IMR-90 (cell line): ENCODE results near the gene ABL1. TPM values are rescaled to one million over a fixed set of nuclear protein-coding genes. Genes with fewer than 3 reads are reported as not detected.

Source experiments
- ATAC-seq: fragments of 200-7000 bp; cut with Tn5 transposase; 2 replicates; pipeline ENCODE4 v1.9.1; 2020; ENCODE audit warnings: low read depth, mild to moderate bottlenecking, moderate library complexity
- BruUV-seq: library from RNA; stranded (reverse); fragments of 400-500 nt; replicated peaks from 2 replicates; lab custom pipeline; 2021; lab: Mats Ljungman, UMichigan
- CTCF ChIA-PET: fragments of 300-600 bp; formaldehyde crosslinking; extraction: SDS; loops from one replicate; lab custom pipeline; 2021; ENCODE audit warnings: antibody characterized with exemption; lab: Yijun Ruan, JAX
- POLR2A ChIA-PET: fragments of 300-600 bp; sonication (Branson Sonifier 250); formaldehyde crosslinking; loops from one replicate; lab custom pipeline; 2022; ENCODE audit warnings: antibody characterized with exemption; ENCODE audit not compliant: unreplicated experiment; lab: Charles Lee
- DNase-seq: peaks from one replicate; pipeline ENCODE4 v3.0.0; 2013
- H2AFZ ChIP-seq: replicated peaks from 2 replicates; pipeline ENCODE3; 2013; ENCODE audit warnings: low read length, mild to moderate bottlenecking; ENCODE audit not compliant: poor library complexity
- H2AK5ac ChIP-seq: 2 replicates; pipeline ENCODE4 v1.6.1; 2013; ENCODE audit warnings: low read depth, low read length, inconsistent platforms
- H2AK9ac ChIP-seq: replicated peaks from 2 replicates; pipeline ENCODE3; 2013; ENCODE audit warnings: mild to moderate bottlenecking, low read depth, low read length, moderate library complexity; ENCODE audit not compliant: poor library complexity
- H2BK120ac ChIP-seq: 2 replicates; pipeline ENCODE4 v1.6.1; 2013; ENCODE audit warnings: low read depth, low read length, inconsistent platforms
- H2BK15ac ChIP-seq: 3 replicates; pipeline ENCODE4 v1.6.1; 2013; ENCODE audit warnings: low read depth, low read length, inconsistent platforms
- H2BK20ac ChIP-seq: 2 replicates; pipeline ENCODE4 v1.6.1; 2013; ENCODE audit warnings: low read depth, mild to moderate bottlenecking, inconsistent platforms, low read length, moderate library complexity
- H2BK5ac ChIP-seq: 2 replicates; pipeline ENCODE4 v1.6.1; 2013; ENCODE audit warnings: mild to moderate bottlenecking, low read depth, low read length, inconsistent platforms; ENCODE audit not compliant: poor library complexity, severe bottlenecking
- H3K14ac ChIP-seq: replicated peaks from 2 replicates; pipeline ENCODE4 v1.6.1; 2013; ENCODE audit warnings: low read depth, low read length, inconsistent platforms
- H3K18ac ChIP-seq: 2 replicates; pipeline ENCODE4 v1.6.1; 2013; ENCODE audit warnings: low read depth, low read length, control low read depth
- H3K23ac ChIP-seq: 2 replicates; pipeline ENCODE4 v1.6.1; 2013; ENCODE audit warnings: low read depth, low read length, inconsistent platforms
- H3K27ac ChIP-seq: 2 replicates; pipeline ENCODE4 v1.5.1; 2013; ENCODE audit warnings: mild to moderate bottlenecking, control low read depth, low read length; ENCODE audit not compliant: insufficient read depth
- H3K27me3 ChIP-seq: 2 replicates; pipeline ENCODE4 v1.6.1; 2013; ENCODE audit warnings: low read length; ENCODE audit not compliant: control insufficient read depth, insufficient read depth
- H3K36me3 ChIP-seq: 2 replicates; pipeline ENCODE4 v1.6.1; 2013; ENCODE audit warnings: low read length, mixed read lengths; ENCODE audit not compliant: control insufficient read depth, insufficient read depth
- H3K4ac ChIP-seq: 2 replicates; pipeline ENCODE4 v1.6.1; 2013; ENCODE audit warnings: low read depth, low read length, inconsistent platforms
- H3K4me1 ChIP-seq: 2 replicates; pipeline ENCODE4 v1.6.1; 2013; ENCODE audit warnings: low read length, mixed read lengths; ENCODE audit not compliant: control insufficient read depth, insufficient read depth
- H3K4me2 ChIP-seq: 2 replicates; pipeline ENCODE4 v1.6.1; 2013; ENCODE audit warnings: low read depth, mild to moderate bottlenecking, control low read depth, low read length, moderate library complexity
- H3K4me3 ChIP-seq: 2 replicates; pipeline ENCODE4 v1.5.1; 2013; ENCODE audit warnings: low read depth, mild to moderate bottlenecking, control low read depth, low read length, moderate library complexity; ENCODE audit not compliant: insufficient read depth
- H3K56ac ChIP-seq: 2 replicates; pipeline ENCODE4 v1.6.1; 2013; ENCODE audit warnings: low read length, inconsistent platforms; ENCODE audit not compliant: insufficient read depth; ENCODE audit errors: extremely low read depth
- H3K79me1 ChIP-seq, 2 experiments: 2 replicates each; pipeline ENCODE4 v1.6.1; 2013; ENCODE audit warnings: low read length in 2 of 2, inconsistent platforms in 1 of 2, low read depth in 1 of 2
- H3K9ac ChIP-seq: 2 replicates; pipeline ENCODE4 v1.6.1; 2013; ENCODE audit warnings: low read depth, low read length, control low read depth
- H3K9me1 ChIP-seq: 2 replicates; pipeline ENCODE4 v1.6.1; 2013; ENCODE audit warnings: low read length, inconsistent platforms; ENCODE audit not compliant: insufficient read depth
- H3K9me3 ChIP-seq: 2 replicates; pipeline ENCODE4 v1.6.1; 2013; ENCODE audit warnings: low read length; ENCODE audit not compliant: control insufficient read depth, insufficient read depth
- H4K20me1 ChIP-seq: 2 replicates; pipeline ENCODE4 v1.6.1; 2013; ENCODE audit warnings: low read length, inconsistent platforms; ENCODE audit not compliant: insufficient read depth
- H4K5ac ChIP-seq: 2 replicates; pipeline ENCODE4 v1.6.1; 2013; ENCODE audit warnings: mild to moderate bottlenecking, low read depth, low read length, control low read depth
- H4K8ac ChIP-seq, 2 experiments: 2 replicates each; pipeline ENCODE4 v1.6.1; 2013; ENCODE audit warnings: low read depth in 2 of 2, low read length in 2 of 2, control low read depth in 1 of 2, inconsistent platforms in 1 of 2
- H4K91ac ChIP-seq: 2 replicates; pipeline ENCODE4 v1.6.1; 2013; ENCODE audit warnings: low read depth, low read length, inconsistent platforms; ENCODE audit not compliant: insufficient read depth
- BHLHE40 ChIP-seq: fragments of 150-350 bp; IDR thresholded peaks from 2 replicates; pipeline ENCODE4 v1.6.1; 2016; ENCODE audit warnings: mild to moderate bottlenecking, low read depth, low read length
- CEBPB ChIP-seq: IDR thresholded peaks from 2 replicates; pipeline ENCODE4 v1.6.1; 2012; ENCODE audit warnings: low read depth, low read length, improper control_type of control experiment
- CHD1 ChIP-seq: IDR thresholded peaks from 2 replicates; pipeline ENCODE4 v1.6.1; 2012; ENCODE audit warnings: low read depth, low read length, improper control_type of control experiment
- CTCF ChIP-seq: conservative IDR thresholded peaks from 2 replicates; pipeline ENCODE4 v1.5.1; 2012; ENCODE audit warnings: mild to moderate bottlenecking, low read depth, low read length, improper control_type of control experiment
- ELK1 ChIP-seq: fragments of 150-350 bp; IDR thresholded peaks from 2 replicates; pipeline ENCODE4 v1.6.1; 2016; ENCODE audit warnings: low read depth, mild to moderate bottlenecking, low read length, moderate library complexity, borderline replicate concordance
- FOS ChIP-seq: fragments of 150-350 bp; IDR thresholded peaks from 2 replicates; pipeline ENCODE4 v1.6.1; 2016; ENCODE audit warnings: low read depth, low read length
- MAFK ChIP-seq: IDR thresholded peaks from 2 replicates; pipeline ENCODE4 v1.6.1; 2012; ENCODE audit warnings: low read depth, low read length, improper control_type of control experiment
- MAZ ChIP-seq: IDR thresholded peaks from 2 replicates; pipeline ENCODE4 v1.6.1; 2012; ENCODE audit warnings: low read depth, mild to moderate bottlenecking, low read length, improper control_type of control experiment, moderate library complexity, borderline replicate concordance
- MXI1 ChIP-seq: IDR thresholded peaks from 2 replicates; pipeline ENCODE4 v1.6.1; 2012; ENCODE audit warnings: low read depth, mild to moderate bottlenecking, low read length, moderate library complexity, borderline replicate concordance
- POLR2A ChIP-seq: IDR thresholded peaks from 2 replicates; pipeline ENCODE4 v1.6.1; 2012; ENCODE audit warnings: mild to moderate bottlenecking, low read depth, low read length
- RAD21 ChIP-seq: IDR thresholded peaks from 2 replicates; pipeline ENCODE4 v1.6.1; 2012; ENCODE audit warnings: low read length, improper control_type of control experiment
- RCOR1 ChIP-seq: IDR thresholded peaks from 2 replicates; pipeline ENCODE4 v1.6.1; 2012; ENCODE audit warnings: mild to moderate bottlenecking, low read length, improper control_type of control experiment; ENCODE audit not compliant: insufficient replicate concordance
- SMC3 ChIP-seq: fragments of 150-350 bp; IDR thresholded peaks from 2 replicates; pipeline ENCODE4 v1.6.1; 2016; ENCODE audit warnings: low read depth, mild to moderate bottlenecking, antibody characterized with exemption, low read length, moderate library complexity
- USF2 ChIP-seq: fragments of 150-350 bp; IDR thresholded peaks from 2 replicates; pipeline ENCODE4 v1.6.1; 2017; ENCODE audit warnings: mild to moderate bottlenecking, antibody characterized with exemption, low read length, low read depth
- WGBS, 2 experiments: methylation state at CpG; one replicate each; pipeline versions ENCODE4 v1.1.5 to v1.1.7; 2013; ENCODE audit warnings: missing lambda C conversion rate in 2 of 2; ENCODE audit not compliant: insufficient read length in 1 of 2; ENCODE audit errors: extremely low coverage in 2 of 2; 5-methylcytosine and 5-hydroxymethylcytosine counted together
- dilution Hi-C: fragments of 300-500 bp; cut with HindIII; formaldehyde crosslinking; loops from one replicate; pipeline ENCODE4 v1.14.3; 2018; ENCODE audit warnings: low sequenced_read_pairs; ENCODE audit not compliant: unreplicated experiment
- in situ Hi-C: fragments of 300-500 bp; cut with MboI; formaldehyde crosslinking; loops from 3 replicates; pipeline ENCODE4 v1.14.3; 2019; ENCODE audit warnings: low sequenced_read_pairs, inconsistent platforms, mixed read lengths
- intact Hi-C: fragments of 100-400 bp; cut with micrococcal nuclease; formaldehyde crosslinking; loops from 2 replicates; pipeline ENCODE4 v1.10.0; 2022
- polyA plus RNA-seq, 3 experiments: library from polyadenylated mRNA; depleted of rRNA; stranded (reverse); fragments of >200 nt; gene quantifications; 2 replicates each; pipeline ENCODE4 v1.2.3, GENCODE V29; 2012; ENCODE audit warnings: low replicate concordance in 1 of 3
- total RNA-seq: library from RNA; depleted of rRNA; stranded (reverse); fragments of >200 nt; gene quantifications from 2 replicates; pipeline ENCODE4 v1.2.3, GENCODE V29; 2012

The ABL1 gene
- total and polyA plus RNA-seq, 2 of the 4 experiments (the other 2 are of a cell fraction): 33.7 to 49.1 TPM

GRCh38 chr9:130881516-130881915, 46.5 kb downstream of the ABL1 start:
- no peak overlapping the region for H3K4me3 ChIP-seq
- H2BK15ac ChIP-seq: no peak overlapping the region
- no peak for DNase-seq
- no peak overlapping the region for H2BK120ac ChIP-seq
- H4K20me1 ChIP-seq: peaks cover 16% of the 10 kb centered on the region
- no peak overlapping the region for H3K56ac ChIP-seq
- ChIA-PET CTCF (interaction anchor here (1.1 kb wide), 1 partner anchor 9 kb away, joined by 4 read pairs; no protein-coding TSS in a partner anchor), POLR2A (no interaction called here)
- H3K79me1 ChIP-seq: peaks cover 42 to 55% of the 10 kb centered on the region in 2 experiments
- H3K4me1 ChIP-seq: peaks cover 5% of the 10 kb centered on the region; the same call in 1 of the 2 replicates
- H3K9me1 ChIP-seq: no peaks in the 10 kb centered on the region
- no peak overlapping the region for H3K23ac ChIP-seq
- H3K36me3 ChIP-seq: peaks cover 86% of the 10 kb centered on the region
- H4K91ac ChIP-seq: no peak overlapping the region
- no peak overlapping the region for H2BK5ac ChIP-seq
- H2AK9ac ChIP-seq: no peak overlapping the region
- no peak overlapping the region for H2AFZ ChIP-seq
- intact Hi-C loops (no loop called here), dilution Hi-C loops (no loop called here), in situ Hi-C loops (no loop called here)
- no peak overlapping the region for H4K8ac ChIP-seq
- no TSS peak for BruUV-seq
- H4K5ac ChIP-seq: no peak overlapping the region
- TF ChIP-seq POLR2A (no peak), MXI1 (no peak), USF2 (no peak), RCOR1 (no peak), CHD1 (no peak), MAFK (no peak), SMC3 (no peak), MAZ (no peak), BHLHE40 (no peak), RAD21 (no peak), CTCF (no peak), CEBPB (no peak), FOS (no peak), ELK1 (no peak)
- no peak overlapping the region for H2AK5ac ChIP-seq
- no CpG with 5 or more reads among the region's 6 CpGs for WGBS, 2 experiments
- no peak overlapping the region for H3K18ac ChIP-seq
- H2BK20ac ChIP-seq: no peak overlapping the region
- H3K4ac ChIP-seq: no peak overlapping the region
- no peaks in the 10 kb centered on the region for H3K9me3 ChIP-seq
- ATAC-seq: no peak
- no peak overlapping the region for H3K14ac ChIP-seq
- no peak overlapping the region for H3K27ac ChIP-seq
- no peak overlapping the region for H3K9ac ChIP-seq
- H3K4me2 ChIP-seq: no peak overlapping the region
- no peaks in the 10 kb centered on the region for H3K27me3 ChIP-seq
